Measurements from ENCODE around the gene OR56A4.

DNA sequence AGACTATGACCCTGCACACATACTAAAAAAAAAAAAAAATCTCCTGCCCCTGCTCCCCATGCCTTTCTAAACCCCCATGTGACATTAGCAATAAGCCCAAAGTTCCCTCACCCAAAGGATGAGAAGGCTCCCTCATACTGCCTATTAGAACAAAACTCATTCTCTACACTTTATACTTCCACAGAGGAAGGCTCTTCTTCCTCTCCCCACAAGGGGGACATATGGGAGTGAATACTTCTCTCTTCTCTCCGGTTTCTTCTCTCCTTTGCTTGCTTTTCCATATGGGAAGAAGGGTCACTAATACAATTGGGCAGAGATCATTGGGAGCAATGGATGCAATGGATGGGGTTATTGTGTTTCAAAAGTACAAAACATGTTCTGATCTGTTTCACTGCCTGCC lies 23.3 kb downstream of the OR56A4 start:
- TF ChIP-seq, protein P1, sequence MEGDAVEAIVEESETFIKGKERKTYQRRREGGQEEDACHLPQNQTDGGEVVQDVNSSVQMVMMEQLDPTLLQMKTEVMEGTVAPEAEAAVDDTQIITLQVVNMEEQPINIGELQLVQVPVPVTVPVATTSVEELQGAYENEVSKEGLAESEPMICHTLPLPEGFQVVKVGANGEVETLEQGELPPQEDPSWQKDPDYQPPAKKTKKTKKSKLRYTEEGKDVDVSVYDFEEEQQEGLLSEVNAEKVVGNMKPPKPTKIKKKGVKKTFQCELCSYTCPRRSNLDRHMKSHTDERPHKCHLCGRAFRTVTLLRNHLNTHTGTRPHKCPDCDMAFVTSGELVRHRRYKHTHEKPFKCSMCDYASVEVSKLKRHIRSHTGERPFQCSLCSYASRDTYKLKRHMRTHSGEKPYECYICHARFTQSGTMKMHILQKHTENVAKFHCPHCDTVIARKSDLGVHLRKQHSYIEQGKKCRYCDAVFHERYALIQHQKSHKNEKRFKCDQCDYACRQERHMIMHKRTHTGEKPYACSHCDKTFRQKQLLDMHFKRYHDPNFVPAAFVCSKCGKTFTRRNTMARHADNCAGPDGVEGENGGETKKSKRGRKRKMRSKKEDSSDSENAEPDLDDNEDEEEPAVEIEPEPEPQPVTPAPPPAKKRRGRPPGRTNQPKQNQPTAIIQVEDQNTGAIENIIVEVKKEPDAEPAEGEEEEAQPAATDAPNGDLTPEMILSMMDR (CRISPR knock-in tag; IDR thresholded peaks at IDR 0.05) = no peak
- TF ChIP-seq, protein P2, sequence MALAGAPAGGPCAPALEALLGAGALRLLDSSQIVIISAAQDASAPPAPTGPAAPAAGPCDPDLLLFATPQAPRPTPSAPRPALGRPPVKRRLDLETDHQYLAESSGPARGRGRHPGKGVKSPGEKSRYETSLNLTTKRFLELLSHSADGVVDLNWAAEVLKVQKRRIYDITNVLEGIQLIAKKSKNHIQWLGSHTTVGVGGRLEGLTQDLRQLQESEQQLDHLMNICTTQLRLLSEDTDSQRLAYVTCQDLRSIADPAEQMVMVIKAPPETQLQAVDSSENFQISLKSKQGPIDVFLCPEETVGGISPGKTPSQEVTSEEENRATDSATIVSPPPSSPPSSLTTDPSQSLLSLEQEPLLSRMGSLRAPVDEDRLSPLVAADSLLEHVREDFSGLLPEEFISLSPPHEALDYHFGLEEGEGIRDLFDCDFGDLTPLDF (CRISPR knock-in tag; IDR thresholded peaks at IDR 0.05) = no peak
- TF ChIP-seq ZNF282 (IDR thresholded peaks at IDR 0.05; ENCODE audit: partially characterized antibody) = no peak
- no peak for TF ChIP-seq RAD51 (IDR thresholded peaks at IDR 0.05; ENCODE audit: borderline replicate concordance)
- TF ChIP-seq ZMYM4 (CRISPR knock-in tag; IDR thresholded peaks at IDR 0.05) = no peak
- TF ChIP-seq, protein P3, sequence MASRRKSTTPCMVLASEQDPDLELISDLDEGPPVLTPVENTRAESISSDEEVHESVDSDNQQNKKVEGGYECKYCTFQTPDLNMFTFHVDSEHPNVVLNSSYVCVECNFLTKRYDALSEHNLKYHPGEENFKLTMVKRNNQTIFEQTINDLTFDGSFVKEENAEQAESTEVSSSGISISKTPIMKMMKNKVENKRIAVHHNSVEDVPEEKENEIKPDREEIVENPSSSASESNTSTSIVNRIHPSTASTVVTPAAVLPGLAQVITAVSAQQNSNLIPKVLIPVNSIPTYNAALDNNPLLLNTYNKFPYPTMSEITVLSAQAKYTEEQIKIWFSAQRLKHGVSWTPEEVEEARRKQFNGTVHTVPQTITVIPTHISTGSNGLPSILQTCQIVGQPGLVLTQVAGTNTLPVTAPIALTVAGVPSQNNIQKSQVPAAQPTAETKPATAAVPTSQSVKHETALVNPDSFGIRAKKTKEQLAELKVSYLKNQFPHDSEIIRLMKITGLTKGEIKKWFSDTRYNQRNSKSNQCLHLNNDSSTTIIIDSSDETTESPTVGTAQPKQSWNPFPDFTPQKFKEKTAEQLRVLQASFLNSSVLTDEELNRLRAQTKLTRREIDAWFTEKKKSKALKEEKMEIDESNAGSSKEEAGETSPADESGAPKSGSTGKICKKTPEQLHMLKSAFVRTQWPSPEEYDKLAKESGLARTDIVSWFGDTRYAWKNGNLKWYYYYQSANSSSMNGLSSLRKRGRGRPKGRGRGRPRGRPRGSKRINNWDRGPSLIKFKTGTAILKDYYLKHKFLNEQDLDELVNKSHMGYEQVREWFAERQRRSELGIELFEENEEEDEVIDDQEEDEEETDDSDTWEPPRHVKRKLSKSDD (CRISPR knock-in tag; IDR thresholded peaks at IDR 0.05; ENCODE audit: low read depth) = no peak
- TF ChIP-seq EZH2 (conservative IDR thresholded peaks at IDR 0.05; ENCODE audit: low read depth, low read length) = no peak
- TF ChIP-seq, protein P4, sequence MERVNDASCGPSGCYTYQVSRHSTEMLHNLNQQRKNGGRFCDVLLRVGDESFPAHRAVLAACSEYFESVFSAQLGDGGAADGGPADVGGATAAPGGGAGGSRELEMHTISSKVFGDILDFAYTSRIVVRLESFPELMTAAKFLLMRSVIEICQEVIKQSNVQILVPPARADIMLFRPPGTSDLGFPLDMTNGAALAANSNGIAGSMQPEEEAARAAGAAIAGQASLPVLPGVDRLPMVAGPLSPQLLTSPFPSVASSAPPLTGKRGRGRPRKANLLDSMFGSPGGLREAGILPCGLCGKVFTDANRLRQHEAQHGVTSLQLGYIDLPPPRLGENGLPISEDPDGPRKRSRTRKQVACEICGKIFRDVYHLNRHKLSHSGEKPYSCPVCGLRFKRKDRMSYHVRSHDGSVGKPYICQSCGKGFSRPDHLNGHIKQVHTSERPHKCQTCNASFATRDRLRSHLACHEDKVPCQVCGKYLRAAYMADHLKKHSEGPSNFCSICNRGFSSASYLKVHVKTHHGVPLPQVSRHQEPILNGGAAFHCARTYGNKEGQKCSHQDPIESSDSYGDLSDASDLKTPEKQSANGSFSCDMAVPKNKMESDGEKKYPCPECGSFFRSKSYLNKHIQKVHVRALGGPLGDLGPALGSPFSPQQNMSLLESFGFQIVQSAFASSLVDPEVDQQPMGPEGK (CRISPR knock-in tag; IDR thresholded peaks at IDR 0.05) = no peak
- TF ChIP-seq KDM2A (CRISPR knock-in tag; IDR thresholded peaks at IDR 0.05; ENCODE audit: borderline replicate concordance, low read depth) = no peak
- TF ChIP-seq HDAC6 (IDR thresholded peaks at IDR 0.05; ENCODE audit: low read depth, low read length) = no peak
- no peak for TF ChIP-seq ZNF543 (CRISPR knock-in tag; IDR thresholded peaks at IDR 0.05)
- TF ChIP-seq ZNF780A (CRISPR knock-in tag; IDR thresholded peaks at IDR 0.05) = no peak
- no peak for TF ChIP-seq RAD21 (CRISPR knock-in tag; IDR thresholded peaks at IDR 0.05)
- TF ChIP-seq POLR2A (IDR thresholded peaks at IDR 0.05; ENCODE audit: insufficient read depth in 1 of 2, low read depth in 2 of 2, low read length in 2 of 2) = no peak
